ENCODE data around the gene NHERF1. TPM values are rescaled to one million over a fixed set of nuclear protein-coding genes. Genes with fewer than 3 reads are reported as not detected.

Gene NHERF1
- total RNA-seq, 2 donors from 2014 or later, result 84.1 to 133 TPM

DNA sequence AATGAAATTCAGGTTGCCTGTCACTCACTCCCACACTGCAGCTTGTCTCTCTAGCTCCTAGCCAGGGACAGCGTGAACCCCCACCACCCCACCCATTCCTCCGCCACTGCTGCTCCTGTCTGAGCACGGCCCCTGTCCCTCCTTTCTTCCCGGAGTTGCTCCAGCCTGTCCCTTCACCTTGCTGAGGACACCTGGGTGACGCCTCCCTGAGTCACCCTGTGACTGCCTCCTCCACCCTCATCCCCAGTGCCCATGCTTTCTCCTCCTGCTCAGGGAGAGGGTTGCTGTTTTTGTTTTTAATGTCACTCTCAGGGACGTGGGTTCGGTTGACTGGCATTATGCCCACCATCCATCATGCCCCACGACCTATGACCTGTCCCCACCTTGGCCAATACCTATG lies 53.5 kb downstream of the NHERF1 start:
- no peaks in the 10 kb centered on the region for H3K9me3 ChIP-seq
- no peaks in the 10 kb centered on the region for H3K27me3 ChIP-seq (replicated peaks; ENCODE audit: insufficient read depth)
- TF ChIP-seq, protein P1, sequence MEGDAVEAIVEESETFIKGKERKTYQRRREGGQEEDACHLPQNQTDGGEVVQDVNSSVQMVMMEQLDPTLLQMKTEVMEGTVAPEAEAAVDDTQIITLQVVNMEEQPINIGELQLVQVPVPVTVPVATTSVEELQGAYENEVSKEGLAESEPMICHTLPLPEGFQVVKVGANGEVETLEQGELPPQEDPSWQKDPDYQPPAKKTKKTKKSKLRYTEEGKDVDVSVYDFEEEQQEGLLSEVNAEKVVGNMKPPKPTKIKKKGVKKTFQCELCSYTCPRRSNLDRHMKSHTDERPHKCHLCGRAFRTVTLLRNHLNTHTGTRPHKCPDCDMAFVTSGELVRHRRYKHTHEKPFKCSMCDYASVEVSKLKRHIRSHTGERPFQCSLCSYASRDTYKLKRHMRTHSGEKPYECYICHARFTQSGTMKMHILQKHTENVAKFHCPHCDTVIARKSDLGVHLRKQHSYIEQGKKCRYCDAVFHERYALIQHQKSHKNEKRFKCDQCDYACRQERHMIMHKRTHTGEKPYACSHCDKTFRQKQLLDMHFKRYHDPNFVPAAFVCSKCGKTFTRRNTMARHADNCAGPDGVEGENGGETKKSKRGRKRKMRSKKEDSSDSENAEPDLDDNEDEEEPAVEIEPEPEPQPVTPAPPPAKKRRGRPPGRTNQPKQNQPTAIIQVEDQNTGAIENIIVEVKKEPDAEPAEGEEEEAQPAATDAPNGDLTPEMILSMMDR (IDR thresholded peaks at IDR 0.05), result no peak
- TF ChIP-seq POLR2A (IDR thresholded peaks at IDR 0.05), result no peak
- TF ChIP-seq POLR2AphosphoS5 (IDR thresholded peaks at IDR 0.05), result no peak
- H3K4me3 ChIP-seq, result no peak overlapping the region
- 61% methylated on average over 8 of the region's 8 CpGs for WGBS
- no peaks in the 10 kb centered on the region for H3K4me1 ChIP-seq (replicated peaks)
- intact Hi-C loops (cut with DNase I), result no loop called here
- no peak for DNase-seq (ENCODE audit: low spot score)
- no peak overlapping the region for H3K27ac ChIP-seq
- H3K36me3 ChIP-seq, result no peaks in the 10 kb centered on the region

DNA sequence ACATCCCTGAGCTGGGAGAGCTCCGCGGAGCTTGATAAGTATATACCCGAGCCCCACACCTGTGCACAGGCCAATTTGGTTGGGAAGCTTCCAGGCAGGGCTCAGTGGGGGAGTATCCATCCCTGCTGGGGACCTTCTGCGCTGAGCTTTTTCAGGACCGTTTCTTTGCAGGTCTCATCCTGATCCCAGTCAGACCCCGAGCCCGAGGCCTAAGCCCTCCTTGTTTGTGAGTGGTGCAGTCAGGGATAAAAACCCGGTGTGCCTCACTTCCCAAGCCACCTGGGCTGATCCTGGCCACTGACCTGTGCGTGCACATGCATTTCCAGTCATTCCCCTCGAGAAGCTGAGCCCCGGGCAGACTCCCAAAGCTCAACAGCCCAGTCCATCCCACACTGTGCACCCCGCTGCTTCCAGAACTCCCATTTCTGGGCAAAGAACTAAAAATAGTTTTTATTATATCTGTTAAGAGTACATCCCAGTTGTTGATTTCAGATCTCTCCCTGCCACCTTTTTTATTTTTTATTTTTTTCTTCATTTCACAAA lies 55.0 kb downstream of the NHERF1 start:
- DNase-seq (ENCODE audit: low spot score), result no peak
- no peaks in the 10 kb centered on the region for H3K36me3 ChIP-seq
- H3K27ac ChIP-seq, result no peak overlapping the region
- intact Hi-C loops (cut with DNase I), result no loop called here
- H3K4me3 ChIP-seq, result no peak overlapping the region
- 73% methylated on average over 12 of the region's 12 CpGs for WGBS
- TF ChIP-seq, protein P1 (IDR thresholded peaks at IDR 0.05), result no peak
- no peak for TF ChIP-seq POLR2A (IDR thresholded peaks at IDR 0.05)
- TF ChIP-seq POLR2AphosphoS5 (IDR thresholded peaks at IDR 0.05), result no peak
- H3K9me3 ChIP-seq, result no peaks in the 10 kb centered on the region
- H3K4me1 ChIP-seq (replicated peaks), result no peaks in the 10 kb centered on the region
- H3K27me3 ChIP-seq (replicated peaks; ENCODE audit: insufficient read depth), result no peaks in the 10 kb centered on the region

DNA sequence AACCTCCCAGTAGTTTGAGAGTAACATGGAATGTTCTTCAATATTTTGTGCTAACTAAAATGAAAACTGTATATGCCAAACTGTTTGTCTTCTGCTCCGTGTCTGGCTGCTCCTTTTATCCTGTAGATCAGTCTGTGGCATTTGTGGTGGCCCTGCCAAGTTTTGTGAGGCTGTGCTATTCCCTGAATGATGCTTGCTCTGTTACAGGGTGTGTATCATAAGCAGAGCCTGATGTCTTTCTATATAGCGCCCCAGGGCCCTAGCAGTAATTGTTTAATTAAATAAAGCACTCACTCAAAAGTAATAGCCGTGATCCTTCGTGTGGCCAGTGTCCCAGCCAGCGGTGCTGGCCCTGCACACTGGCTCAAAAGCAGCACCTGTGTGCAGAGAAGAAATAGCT lies 55.5 kb downstream of the NHERF1 start:
- 56% methylated on average over 5 of the region's 5 CpGs for WGBS
- Histone ChIP-seq H3K27me3 (replicated peaks; ENCODE audit: insufficient read depth) (no peaks in the 10 kb centered on the region), H3K36me3 (no peaks in the 10 kb centered on the region), H3K27ac (no peak overlapping the region), H3K4me1 (replicated peaks) (no peaks in the 10 kb centered on the region), H3K9me3 (no peaks in the 10 kb centered on the region), H3K4me3 (no peak overlapping the region)
- no peak for DNase-seq (ENCODE audit: low spot score)
- TF ChIP-seq, protein P1 (IDR thresholded peaks at IDR 0.05), result no peak
- intact Hi-C loops (cut with DNase I), result no loop called here

DNA sequence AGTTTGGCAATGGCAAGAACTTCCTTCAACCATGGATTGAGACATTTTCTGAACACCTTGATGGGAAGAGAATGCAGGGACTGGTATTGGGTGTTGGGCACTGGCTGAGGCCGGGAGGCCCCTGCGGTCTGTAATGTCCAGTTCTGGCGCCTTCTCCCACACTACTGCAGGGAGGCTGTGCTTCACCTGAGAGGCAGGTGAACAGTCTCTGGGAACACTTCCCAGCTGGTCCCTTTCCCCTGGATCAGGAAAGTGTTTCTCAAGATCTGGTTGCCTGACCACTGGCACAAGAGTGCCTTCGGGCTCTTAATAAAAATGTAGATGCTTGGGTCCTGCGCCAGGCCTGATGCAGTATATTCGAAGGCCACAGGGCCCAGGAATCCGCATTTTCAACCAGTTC lies 56.3 kb downstream of the NHERF1 start:
- Histone ChIP-seq H3K9me3 (no peaks in the 10 kb centered on the region), H3K4me3 (no peak overlapping the region), H3K27me3 (replicated peaks; ENCODE audit: insufficient read depth) (no peaks in the 10 kb centered on the region), H3K36me3 (no peaks in the 10 kb centered on the region), H3K27ac (no peak overlapping the region), H3K4me1 (replicated peaks) (no peaks in the 10 kb centered on the region)
- intact Hi-C loops (cut with DNase I), result no loop called here
- TF ChIP-seq POLR2AphosphoS5 (IDR thresholded peaks at IDR 0.05) (no peak), POLR2A (IDR thresholded peaks at IDR 0.05) (no peak)
- TF ChIP-seq, protein P1 (IDR thresholded peaks at IDR 0.05), result no peak
- DNase-seq (ENCODE audit: low spot score), result no peak
- 84% methylated on average over 7 of the region's 7 CpGs for WGBS

DNA sequence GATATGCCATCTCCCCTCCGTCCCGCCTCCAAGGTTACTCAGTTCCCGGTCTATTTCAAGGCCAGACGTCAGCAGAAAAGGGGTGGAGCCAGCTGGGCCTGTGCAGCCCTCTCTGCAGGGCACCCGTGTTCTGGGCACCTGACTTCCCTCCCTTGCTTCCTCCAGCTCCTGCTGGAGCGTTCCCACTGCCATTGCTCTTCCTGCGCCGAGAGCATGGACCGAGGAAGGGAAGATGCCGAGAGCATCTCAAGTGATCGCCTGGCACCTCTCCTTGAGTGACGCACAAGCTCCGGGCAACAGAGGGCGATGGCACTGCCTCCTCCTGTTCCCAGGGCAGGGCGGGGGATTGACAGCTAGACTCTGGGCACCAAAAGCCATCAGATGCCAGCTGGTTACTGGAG lies 57.2 kb downstream of the NHERF1 start:
- no peak overlapping the region for H3K4me3 ChIP-seq
- no peak for DNase-seq (ENCODE audit: low spot score)
- intact Hi-C loops (cut with DNase I), result no loop called here
- H3K27ac ChIP-seq, result no peak overlapping the region
- H3K36me3 ChIP-seq, result no peaks in the 10 kb centered on the region
- whole genome bisulfite sequencing, result 83% methylated on average over 15 of the region's 15 CpGs
- H3K9me3 ChIP-seq, result no peaks in the 10 kb centered on the region
- TF ChIP-seq, protein P1 (IDR thresholded peaks at IDR 0.05), result no peak
- no peaks in the 10 kb centered on the region for H3K27me3 ChIP-seq (replicated peaks; ENCODE audit: insufficient read depth)
- H3K4me1 ChIP-seq (replicated peaks), result no peaks in the 10 kb centered on the region

Data from prostate gland (tissue), 2 donors.